ENCODE data around the gene HRK. TPM values are rescaled to one million over a fixed set of nuclear protein-coding genes. Genes with fewer than 3 reads are reported as not detected.

HRK gene
- total RNA-seq, 1 donor from 2014 or later = 3.5 TPM

GRCh38 chr12:116861320-116861719 lies 19.9 kb downstream of the HRK start:
- peaks cover 19% of the 10 kb centered on the region for H3K27me3 ChIP-seq (ENCODE audit: control insufficient read depth, insufficient read depth, low read length)

GRCh38 chr12:116860263-116860662 lies 21.0 kb downstream of the HRK start:
- DNase-seq (ENCODE audit: low read depth) = no peak
- Histone ChIP-seq H3K36me3 (ENCODE audit: control insufficient read depth, insufficient read depth, low read length) (no peaks in the 10 kb centered on the region), H3K4me3 (ENCODE audit: low read depth, low read length) (no peak overlapping the region), H3K27me3 (ENCODE audit: control insufficient read depth, insufficient read depth, low read length) (peaks cover 19% of the 10 kb centered on the region)
- no peak for TF ChIP-seq CTCF (IDR thresholded peaks at IDR 0.05; ENCODE audit: insufficient read depth, low read length, poor library complexity, severe bottlenecking)

More at GRCh38 chr12:116861320-116861719, 19.9 kb downstream of the HRK start:
- H3K36me3 ChIP-seq (ENCODE audit: control insufficient read depth, insufficient read depth, low read length) = no peaks in the 10 kb centered on the region
- TF ChIP-seq CTCF (IDR thresholded peaks at IDR 0.05; ENCODE audit: insufficient read depth, low read length, poor library complexity, severe bottlenecking) = no peak
- H3K4me3 ChIP-seq (ENCODE audit: low read depth, low read length) = no peak overlapping the region
- no peak for DNase-seq (ENCODE audit: low read depth)

- no peak for TF ChIP-seq CTCF (IDR thresholded peaks at IDR 0.05; ENCODE audit: insufficient read depth, low read length, poor library complexity, severe bottlenecking)
- Histone ChIP-seq H3K4me3 (ENCODE audit: low read depth, low read length) (no peak overlapping the region), H3K27me3 (ENCODE audit: control insufficient read depth, insufficient read depth, low read length) (peaks cover 19% of the 10 kb centered on the region), H3K36me3 (ENCODE audit: control insufficient read depth, insufficient read depth, low read length) (no peaks in the 10 kb centered on the region)
- no peak for DNase-seq (ENCODE audit: low read depth)
Measured at GRCh38 chr12:116859079-116859478, 22.2 kb downstream of the HRK start.

GRCh38 chr12:116856729-116857128 lies 24.5 kb downstream of the HRK start:
- Histone ChIP-seq H3K4me3 (ENCODE audit: low read depth, low read length) (no peak overlapping the region), H3K27me3 (ENCODE audit: control insufficient read depth, insufficient read depth, low read length) (peaks cover 19% of the 10 kb centered on the region), H3K36me3 (ENCODE audit: control insufficient read depth, insufficient read depth, low read length) (no peaks in the 10 kb centered on the region)
- no peak for TF ChIP-seq CTCF (IDR thresholded peaks at IDR 0.05; ENCODE audit: insufficient read depth, low read length, poor library complexity, severe bottlenecking)
- no peak for DNase-seq (ENCODE audit: low read depth)

GRCh38 chr12:116855744-116856470 lies 25.3 kb downstream of the HRK start:
- no peak for TF ChIP-seq CTCF (IDR thresholded peaks at IDR 0.05; ENCODE audit: insufficient read depth, low read length, poor library complexity, severe bottlenecking)
- Histone ChIP-seq H3K27me3 (ENCODE audit: control insufficient read depth, insufficient read depth, low read length) (peaks cover 19% of the 10 kb centered on the region), H3K4me3 (ENCODE audit: low read depth, low read length) (no peak overlapping the region), H3K36me3 (ENCODE audit: control insufficient read depth, insufficient read depth, low read length) (no peaks in the 10 kb centered on the region)
- DNase-seq (ENCODE audit: low read depth) = no peak

GRCh38 chr12:116853507-116853906 lies 27.7 kb downstream of the HRK start:
- Histone ChIP-seq H3K4me3 (ENCODE audit: low read depth, low read length) (no peak overlapping the region), H3K36me3 (ENCODE audit: control insufficient read depth, insufficient read depth, low read length) (no peaks in the 10 kb centered on the region), H3K27me3 (ENCODE audit: control insufficient read depth, insufficient read depth, low read length) (peaks cover 5% of the 10 kb centered on the region)
- DNase-seq (ENCODE audit: low read depth) = no peak
- TF ChIP-seq CTCF (IDR thresholded peaks at IDR 0.05; ENCODE audit: insufficient read depth, low read length, poor library complexity, severe bottlenecking) = no peak
